OCI-LY1 (cell line): ENCODE results near the gene TNC.

Experiments
- H2AFZ ChIP-seq: fragments of 200-600 bp; sonication (generic), shearing (Covaris generic); 2 replicates; pipeline ENCODE4 v1.6.0; 2014; ENCODE audit warnings: antibody characterized with exemption, mild to moderate bottlenecking, low read length
- H3F3A ChIP-seq: fragments of 200-600 bp; sonication (generic), shearing (Covaris generic); 2 replicates; pipeline ENCODE4 v1.6.0; 2014; ENCODE audit warnings: mild to moderate bottlenecking, antibody characterized with exemption, low read length, moderate library complexity; ENCODE audit not compliant: insufficient read depth
- H3K27ac ChIP-seq: fragments of 200-600 bp; sonication (generic); 2 replicates; pipeline ENCODE4 v1.5.1; 2014; ENCODE audit warnings: low read length, mixed run types, mild to moderate bottlenecking, low read depth; ENCODE audit not compliant: poor library complexity, severe bottlenecking
- H3K27me3 ChIP-seq: fragments of 200-600 bp; sonication (generic); 2 replicates; pipeline ENCODE4 v1.6.0; 2014; ENCODE audit warnings: antibody characterized with exemption, mild to moderate bottlenecking, low read length, moderate library complexity; ENCODE audit not compliant: insufficient read depth
- H3K36me3 ChIP-seq: fragments of 200-600 bp; sonication (generic); 2 replicates; pipeline ENCODE4 v1.6.1; 2014; ENCODE audit warnings: mild to moderate bottlenecking, antibody characterized with exemption, low read length, moderate library complexity, mixed read lengths; ENCODE audit not compliant: insufficient read depth
- H3K4me1 ChIP-seq: fragments of 200-600 bp; sonication (generic); 2 replicates; pipeline ENCODE4 v1.5.1; 2014; ENCODE audit warnings: mild to moderate bottlenecking, low read length, moderate library complexity; ENCODE audit not compliant: insufficient read depth, severe bottlenecking
- H3K4me2 ChIP-seq: fragments of 200-600 bp; sonication (generic), shearing (Covaris generic); 2 replicates; pipeline ENCODE4 v1.6.1; 2014; ENCODE audit warnings: low read length
- H3K4me3 ChIP-seq: fragments of 200-600 bp; sonication (generic); 2 replicates; pipeline ENCODE4 v1.5.1; 2014; ENCODE audit warnings: low read length, low read depth, mild to moderate bottlenecking, mixed read lengths; ENCODE audit not compliant: poor library complexity, severe bottlenecking
- H3K79me2 ChIP-seq: fragments of 200-600 bp; shearing (Covaris generic); 2 replicates; pipeline ENCODE4 v1.6.1; 2016; ENCODE audit warnings: mixed run types, low read length, mixed read lengths; ENCODE audit not compliant: insufficient read depth
- H3K9ac ChIP-seq: fragments of 200-600 bp; sonication (generic), shearing (Covaris generic); 2 replicates; pipeline ENCODE4 v1.6.1; 2014; ENCODE audit warnings: mild to moderate bottlenecking, low read length, mixed read lengths
- H3K9me2 ChIP-seq: fragments of 200-600 bp; sonication (generic), shearing (Covaris generic); 2 replicates; pipeline ENCODE4 v1.6.1; 2014; ENCODE audit warnings: low read depth, mild to moderate bottlenecking, low read length, mixed read lengths
- H3K9me3 ChIP-seq: fragments of 200-600 bp; shearing (Covaris generic); 2 replicates; pipeline ENCODE4 v1.6.1; 2014; ENCODE audit warnings: low read length, mixed read lengths
- H4K20me1 ChIP-seq: fragments of 200-600 bp; sonication (generic), shearing (Covaris generic); 2 replicates; pipeline ENCODE4 v1.6.0; 2016; ENCODE audit warnings: mild to moderate bottlenecking, low read length; ENCODE audit not compliant: insufficient read depth
- EZH2 ChIP-seq: fragments of 200-600 bp; sonication (generic), shearing (Covaris generic); IDR thresholded peaks from 2 replicates; pipeline ENCODE4 v1.8.0; 2017; ENCODE audit warnings: borderline replicate concordance, mixed run types, mild to moderate bottlenecking, antibody characterized with exemption, low read length, moderate library complexity, mixed read lengths
- TF ChIP-seq, protein P1 (sequence below): fragments of 200-600 bp; sonication (generic), shearing (Covaris generic); IDR thresholded peaks from 2 replicates; pipeline ENCODE4 v1.5.1; 2017; ENCODE audit warnings: mild to moderate bottlenecking, antibody characterized with exemption, low read length, moderate library complexity, mixed read lengths

TNC gene

DNA sequence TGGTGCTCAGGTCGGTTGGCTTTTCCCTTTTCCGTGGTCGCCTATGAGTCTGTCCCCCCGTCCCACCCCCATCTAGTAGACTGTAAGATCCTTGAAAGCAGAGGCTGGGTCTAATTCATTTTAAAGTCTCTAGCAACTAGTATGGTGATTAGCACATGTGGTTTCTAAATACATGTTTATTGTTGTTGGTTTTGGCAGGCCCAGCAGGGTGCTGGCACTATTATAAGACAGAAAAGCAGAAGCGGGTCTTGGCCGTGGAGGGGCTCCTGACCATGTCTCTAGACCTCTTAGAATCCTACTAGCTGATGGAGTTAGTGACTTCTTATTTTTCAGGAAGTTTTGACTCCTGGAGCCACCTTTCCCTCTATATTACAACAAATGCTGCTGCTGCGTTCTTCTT is 126.1 kb downstream of the TNC start:
- Histone ChIP-seq H3K4me1 (no peaks in the 10 kb centered on the region), H3K79me2 (no peaks in the 10 kb centered on the region), H3K9me3 (no peaks in the 10 kb centered on the region), H3K4me3 (no peak overlapping the region), H3K9me2 (no peaks in the 10 kb centered on the region), H3K9ac (no peak overlapping the region), H2AFZ (no peak overlapping the region), H3F3A (no peaks in the 10 kb centered on the region), H4K20me1 (no peaks in the 10 kb centered on the region), H3K4me2 (no peak overlapping the region), H3K36me3 (no peaks in the 10 kb centered on the region), H3K27me3 (no peaks in the 10 kb centered on the region), H3K27ac (no peak overlapping the region)
- TF ChIP-seq, protein P1, sequence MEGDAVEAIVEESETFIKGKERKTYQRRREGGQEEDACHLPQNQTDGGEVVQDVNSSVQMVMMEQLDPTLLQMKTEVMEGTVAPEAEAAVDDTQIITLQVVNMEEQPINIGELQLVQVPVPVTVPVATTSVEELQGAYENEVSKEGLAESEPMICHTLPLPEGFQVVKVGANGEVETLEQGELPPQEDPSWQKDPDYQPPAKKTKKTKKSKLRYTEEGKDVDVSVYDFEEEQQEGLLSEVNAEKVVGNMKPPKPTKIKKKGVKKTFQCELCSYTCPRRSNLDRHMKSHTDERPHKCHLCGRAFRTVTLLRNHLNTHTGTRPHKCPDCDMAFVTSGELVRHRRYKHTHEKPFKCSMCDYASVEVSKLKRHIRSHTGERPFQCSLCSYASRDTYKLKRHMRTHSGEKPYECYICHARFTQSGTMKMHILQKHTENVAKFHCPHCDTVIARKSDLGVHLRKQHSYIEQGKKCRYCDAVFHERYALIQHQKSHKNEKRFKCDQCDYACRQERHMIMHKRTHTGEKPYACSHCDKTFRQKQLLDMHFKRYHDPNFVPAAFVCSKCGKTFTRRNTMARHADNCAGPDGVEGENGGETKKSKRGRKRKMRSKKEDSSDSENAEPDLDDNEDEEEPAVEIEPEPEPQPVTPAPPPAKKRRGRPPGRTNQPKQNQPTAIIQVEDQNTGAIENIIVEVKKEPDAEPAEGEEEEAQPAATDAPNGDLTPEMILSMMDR: no peak
- no peak for TF ChIP-seq EZH2

DNA sequence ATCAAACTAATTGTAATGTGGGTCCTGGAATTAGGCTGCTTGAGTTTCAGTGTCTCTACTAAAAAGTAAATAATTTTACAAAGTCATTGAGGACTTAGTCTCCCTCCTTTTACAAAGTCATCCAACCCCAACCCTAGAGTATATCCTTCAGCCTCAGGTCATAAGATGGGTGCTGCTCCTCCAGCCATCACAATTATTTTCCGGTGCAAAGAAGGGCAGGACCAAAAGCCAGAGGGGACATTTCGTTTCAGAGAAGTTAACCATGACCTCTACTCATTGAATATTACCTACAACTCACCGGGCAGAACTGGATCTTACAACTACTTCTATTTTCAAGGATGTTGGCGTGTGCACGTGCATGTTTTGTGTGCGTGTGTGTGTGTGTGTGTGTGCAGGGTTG is 127.1 kb downstream of the TNC start:
- H3K9me3 ChIP-seq: no peaks in the 10 kb centered on the region
- H3K79me2 ChIP-seq: no peaks in the 10 kb centered on the region
- H3K36me3 ChIP-seq: no peaks in the 10 kb centered on the region
- no peak overlapping the region for H3K4me3 ChIP-seq
- H3K9ac ChIP-seq: no peak overlapping the region
- H3F3A ChIP-seq: no peaks in the 10 kb centered on the region
- H3K27me3 ChIP-seq: no peaks in the 10 kb centered on the region
- TF ChIP-seq, protein P1: no peak
- no peak for TF ChIP-seq EZH2
- H3K4me2 ChIP-seq: no peak overlapping the region
- no peak overlapping the region for H3K27ac ChIP-seq
- H2AFZ ChIP-seq: no peak overlapping the region
- H4K20me1 ChIP-seq: no peaks in the 10 kb centered on the region
- H3K9me2 ChIP-seq: no peaks in the 10 kb centered on the region
- H3K4me1 ChIP-seq: no peaks in the 10 kb centered on the region

DNA sequence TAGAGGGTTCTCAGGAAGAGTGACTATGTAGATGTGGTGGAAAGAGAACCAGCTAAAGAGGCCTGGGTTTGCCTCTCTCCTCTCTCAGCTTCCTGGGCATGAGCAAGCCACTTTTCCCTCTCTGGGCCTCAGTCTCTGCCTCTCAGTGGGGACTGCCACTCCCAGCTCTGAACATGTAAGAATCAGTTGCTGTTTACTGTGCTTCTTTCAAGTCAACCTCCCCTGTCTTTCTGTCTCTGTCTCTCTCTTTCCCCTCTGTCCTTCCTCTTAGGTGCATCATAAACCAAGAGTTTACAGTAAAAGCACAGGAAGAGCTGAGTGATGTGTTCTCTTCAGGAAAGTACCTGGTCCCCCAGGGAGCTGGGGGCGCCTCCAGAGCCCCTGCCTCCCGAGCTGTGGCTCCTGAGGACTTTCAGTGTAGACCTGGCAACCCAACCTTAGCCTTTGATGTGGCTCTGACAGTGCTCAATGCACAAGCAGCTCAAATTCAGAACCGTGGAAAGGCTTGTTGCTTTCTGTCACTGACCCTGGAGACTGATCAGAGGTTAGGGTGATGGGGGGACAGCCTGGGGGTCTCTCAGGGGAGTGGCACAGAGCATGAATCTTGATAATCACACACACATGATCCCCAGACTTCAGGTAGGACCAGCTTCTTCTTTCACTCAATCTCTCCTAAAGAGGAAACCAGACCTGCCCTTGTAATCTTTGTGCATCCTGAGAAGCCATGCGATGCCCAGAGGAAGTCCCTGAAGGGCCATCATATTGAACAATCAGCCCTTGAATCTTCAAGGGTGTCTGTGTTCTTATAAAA is 128.2 kb downstream of the TNC start:
- no peak overlapping the region for H3K4me3 ChIP-seq
- no peaks in the 10 kb centered on the region for H3K9me3 ChIP-seq
- H3K36me3 ChIP-seq: no peaks in the 10 kb centered on the region
- H3K27ac ChIP-seq: no peak overlapping the region
- no peaks in the 10 kb centered on the region for H3K9me2 ChIP-seq
- H4K20me1 ChIP-seq: no peaks in the 10 kb centered on the region
- no peak overlapping the region for H3K9ac ChIP-seq
- TF ChIP-seq, protein P1: no peak
- TF ChIP-seq EZH2: no peak
- H3K4me2 ChIP-seq: no peak overlapping the region
- H3F3A ChIP-seq: no peaks in the 10 kb centered on the region
- no peaks in the 10 kb centered on the region for H3K27me3 ChIP-seq
- no peak overlapping the region for H2AFZ ChIP-seq
- H3K79me2 ChIP-seq: no peaks in the 10 kb centered on the region
- H3K4me1 ChIP-seq: no peaks in the 10 kb centered on the region
